Smooth muscle cell (in vitro differentiated cells): ENCODE results near the gene REXO2. TPM values are rescaled to one million over a fixed set of nuclear protein-coding genes. Genes with fewer than 3 reads are reported as not detected.
A peak's percentile ranks its signal among the peaks of the same experiment; 100 is the strongest.

Experiments
- DNase-seq: peaks from one replicate; lab custom pipeline; 2025; ENCODE audit not compliant: unreplicated experiment; lab: John Stamatoyannopoulos, UW
- H2AFZ ChIP-seq: fragments of 200-600 bp; sonication (generic); 2 replicates; pipeline ENCODE4 v1.6.0; 2016; ENCODE audit warnings: antibody characterized with exemption, low read depth, mild to moderate bottlenecking
- H3F3A ChIP-seq: fragments of 200-600 bp; sonication (generic); 2 replicates; pipeline ENCODE4 v1.6.0; 2017; ENCODE audit warnings: antibody characterized with exemption, low read depth
- H3K27ac ChIP-seq: fragments of 200-600 bp; sonication (generic); 2 replicates; pipeline ENCODE4 v1.5.1; 2016; ENCODE audit warnings: low read depth, mild to moderate bottlenecking
- H3K27me3 ChIP-seq: fragments of 200-600 bp; sonication (generic); 2 replicates; pipeline ENCODE4 v1.6.1; 2016; ENCODE audit warnings: low read depth, mild to moderate bottlenecking
- H3K36me3 ChIP-seq: fragments of 200-600 bp; sonication (generic); 2 replicates; pipeline ENCODE4 v1.5.1; 2016; ENCODE audit warnings: low read depth
- H3K4me1 ChIP-seq: fragments of 200-600 bp; sonication (generic); 2 replicates; pipeline ENCODE4 v1.5.1; 2016; ENCODE audit warnings: low read depth
- H3K4me2 ChIP-seq: fragments of 200-600 bp; sonication (generic); 2 replicates; pipeline ENCODE4 v1.6.0; 2016; ENCODE audit warnings: mild to moderate bottlenecking
- H3K4me3 ChIP-seq: fragments of 200-600 bp; sonication (generic); 2 replicates; pipeline ENCODE4 v1.5.1; 2016; ENCODE audit warnings: mild to moderate bottlenecking
- H3K79me2 ChIP-seq: fragments of 200-600 bp; sonication (generic); 2 replicates; pipeline ENCODE4 v1.6.0; 2016; ENCODE audit warnings: low read depth, mild to moderate bottlenecking
- H3K9ac ChIP-seq: fragments of 200-600 bp; sonication (generic); 2 replicates; pipeline ENCODE4 v1.6.0; 2016; ENCODE audit warnings: low read depth
- H3K9me3 ChIP-seq: fragments of 200-600 bp; sonication (generic); replicated peaks from 2 replicates; pipeline ENCODE4 v1.5.1; 2016; ENCODE audit warnings: low read depth
- H4K20me1 ChIP-seq: fragments of 200-600 bp; sonication (generic); 2 replicates; pipeline ENCODE4 v1.6.0; 2016; ENCODE audit warnings: low read depth
- CTCF ChIP-seq: fragments of 200-600 bp; sonication (generic); IDR thresholded peaks from 2 replicates; pipeline ENCODE4 v1.5.1; 2017; ENCODE audit warnings: borderline replicate concordance, mild to moderate bottlenecking, antibody characterized with exemption; ENCODE audit not compliant: insufficient read depth, poor library complexity, severe bottlenecking
- WGBS: methylation state at CpG from one replicate; pipeline ENCODE4 v1.1.7; 2016; ENCODE audit warnings: low lambda C conversion rate; 5-methylcytosine and 5-hydroxymethylcytosine counted together
- polyA plus RNA-seq: library from polyadenylated mRNA; unstranded; fragments of >200 nt; fragmentation: Nextera tagmentation; extraction: Ambion mirVana; gene quantifications from 2 replicates; pipeline ENCODE4 v1.2.1, GENCODE V29; 2016
- total RNA-seq: library from RNA; depleted of rRNA; stranded (reverse); fragments of >200 nt; gene quantifications from 2 replicates; pipeline ENCODE4 v1.2.3, GENCODE V29; 2014

The REXO2 gene
- total and polyA plus RNA-seq, 2 experiments from 2014 or later, result 164 to 179 TPM

DNA sequence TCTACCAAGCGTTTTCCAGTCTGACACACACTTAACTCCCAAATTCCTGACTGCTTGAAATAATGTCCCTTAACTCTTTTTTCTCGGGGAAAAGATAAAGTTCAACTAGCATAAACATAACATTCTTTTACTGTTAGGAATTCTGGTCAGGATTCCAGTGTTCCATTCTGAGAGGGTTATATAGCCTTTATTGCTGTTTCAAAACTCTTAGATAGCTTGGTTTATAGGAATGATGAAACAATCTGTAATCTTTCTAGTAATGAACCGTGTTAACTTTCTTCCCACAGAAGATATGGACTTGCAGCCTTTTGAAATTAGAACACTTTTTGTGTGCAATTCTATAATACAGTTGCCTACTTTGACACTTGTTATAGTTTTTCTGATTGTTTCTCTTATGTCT, 8.6 kb downstream of the REXO2 start:
- Histone ChIP-seq H3K79me2 (peaks cover 70% of the 10 kb centered on the region), H3K4me1 (no peaks in the 10 kb centered on the region)

DNA sequence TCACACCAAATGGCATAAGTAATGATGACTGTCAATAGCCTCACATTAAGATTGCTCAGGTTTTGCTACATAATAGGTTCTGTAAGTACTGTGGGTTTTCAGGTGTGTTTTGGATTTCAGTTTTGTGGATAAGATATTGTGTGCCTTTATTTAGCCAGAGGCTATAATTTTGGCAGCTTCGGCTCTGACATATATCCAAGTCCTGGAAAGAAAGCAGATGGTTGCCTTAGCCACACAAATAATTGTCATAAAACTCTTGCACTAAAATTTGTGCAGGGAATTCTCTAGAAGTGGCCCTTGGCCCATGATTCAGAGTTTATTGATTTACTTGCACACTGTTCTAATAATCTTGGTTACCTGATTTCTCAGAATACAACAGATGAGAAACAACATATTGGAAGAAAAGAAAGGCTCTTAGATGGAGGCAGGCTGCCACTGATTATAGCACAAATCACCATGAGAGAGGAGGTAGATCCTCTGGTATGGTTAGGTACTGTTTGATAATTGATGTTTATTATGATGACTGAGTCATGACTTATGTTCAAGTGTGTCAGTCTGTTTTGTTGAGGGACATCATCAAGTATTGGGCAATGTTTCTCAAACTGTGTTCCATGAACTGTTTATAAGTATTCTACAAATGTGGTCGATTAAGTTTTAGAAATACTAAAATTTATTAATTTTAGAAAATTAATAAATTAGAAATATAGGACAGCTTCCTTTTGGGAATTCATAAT, 9.6 kb downstream of the REXO2 start:
- no peaks in the 10 kb centered on the region for H3K4me1 ChIP-seq
- H2AFZ ChIP-seq, result no peak overlapping the region
- peaks cover 89% of the 10 kb centered on the region for H4K20me1 ChIP-seq
- no peak for TF ChIP-seq CTCF
- WGBS, result 87% methylated on average over 2 of the region's 2 CpGs
- H3K4me3 ChIP-seq, result no peak overlapping the region
- H3K9ac ChIP-seq, result no peak overlapping the region
- peak overlapping the region; percentile 64 for H3K4me2 ChIP-seq
- H3K36me3 ChIP-seq, result peaks cover 13% of the 10 kb centered on the region
- no peaks in the 10 kb centered on the region for H3K9me3 ChIP-seq
- H3K27ac ChIP-seq, result peak overlapping the region; percentile 80
- peaks cover 19% of the 10 kb centered on the region for H3F3A ChIP-seq
- peaks cover 59% of the 10 kb centered on the region for H3K79me2 ChIP-seq
- no peaks in the 10 kb centered on the region for H3K27me3 ChIP-seq
- no peak for DNase-seq

More for the DNA sequence above, 8.6 kb downstream of the REXO2 start:
- Histone ChIP-seq H3K27ac (peak overlapping the region; percentile 80), H3K27me3 (no peaks in the 10 kb centered on the region), H3K4me2 (peak overlapping the region; percentile 64), H4K20me1 (peaks cover 96% of the 10 kb centered on the region), H3F3A (peaks cover 19% of the 10 kb centered on the region), H3K9me3 (no peaks in the 10 kb centered on the region), H3K36me3 (peaks cover 13% of the 10 kb centered on the region), H3K4me3 (peak overlapping the region; percentile 5), H3K9ac (peak overlapping the region; percentile 42), H2AFZ (no peak overlapping the region)
- no peak for DNase-seq
- 14% methylated on average over 3 of the region's 3 CpGs for WGBS
- TF ChIP-seq CTCF, result no peak

DNA sequence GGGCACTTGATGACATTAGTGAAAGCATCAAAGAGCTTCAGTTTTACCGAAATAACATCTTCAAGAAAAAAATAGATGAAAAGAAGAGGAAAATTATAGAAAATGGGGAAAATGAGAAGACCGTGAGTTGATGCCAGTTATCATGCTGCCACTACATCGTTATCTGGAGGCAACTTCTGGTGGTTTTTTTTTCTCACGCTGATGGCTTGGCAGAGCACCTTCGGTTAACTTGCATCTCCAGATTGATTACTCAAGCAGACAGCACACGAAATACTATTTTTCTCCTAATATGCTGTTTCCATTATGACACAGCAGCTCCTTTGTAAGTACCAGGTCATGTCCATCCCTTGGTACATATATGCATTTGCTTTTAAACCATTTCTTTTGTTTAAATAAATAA, 10.6 kb downstream of the REXO2 start:
- no peaks in the 10 kb centered on the region for H3K9me3 ChIP-seq
- no peaks in the 10 kb centered on the region for H3K27me3 ChIP-seq
- peaks cover 80% of the 10 kb centered on the region for H4K20me1 ChIP-seq
- no peak overlapping the region for H3K4me2 ChIP-seq
- no peak overlapping the region for H3K9ac ChIP-seq
- no peaks in the 10 kb centered on the region for H3K4me1 ChIP-seq
- H3F3A ChIP-seq, result peaks cover 19% of the 10 kb centered on the region
- H3K4me3 ChIP-seq, result no peak overlapping the region
- H2AFZ ChIP-seq, result no peak overlapping the region
- no peak for TF ChIP-seq CTCF
- DNase-seq, result no peak
- WGBS, result 95% methylated on average over 6 of the region's 6 CpGs
- H3K36me3 ChIP-seq, result peaks cover 13% of the 10 kb centered on the region
- H3K79me2 ChIP-seq, result peaks cover 50% of the 10 kb centered on the region
- H3K27ac ChIP-seq, result no peak overlapping the region

- Histone ChIP-seq H3K9ac (no peak overlapping the region), H3K9me3 (no peaks in the 10 kb centered on the region), H3K27me3 (no peaks in the 10 kb centered on the region), H3K27ac (no peak overlapping the region), H3K4me1 (no peaks in the 10 kb centered on the region), H3F3A (peaks cover 13% of the 10 kb centered on the region), H4K20me1 (peaks cover 67% of the 10 kb centered on the region), H3K4me2 (no peak overlapping the region), H3K36me3 (peaks cover 13% of the 10 kb centered on the region), H3K79me2 (peaks cover 36% of the 10 kb centered on the region), H3K4me3 (no peak overlapping the region), H2AFZ (no peak overlapping the region)
- DNase-seq, result no peak
- WGBS, result 94% methylated on average over 3 of the region's 3 CpGs
- TF ChIP-seq CTCF, result no peak
These were observed 13.1 kb downstream of the REXO2 start for GRCh38 chr11:114452399-114452798.
